Measurements from ENCODE around the gene CDC42BPB. TPM values are rescaled to one million over a fixed set of nuclear protein-coding genes. Genes with fewer than 3 reads are reported as not detected.

The CDC42BPB gene
- total RNA-seq, 4 donors from 2014 or later: 30.0 to 64.3 (median 32.6) TPM

DNA sequence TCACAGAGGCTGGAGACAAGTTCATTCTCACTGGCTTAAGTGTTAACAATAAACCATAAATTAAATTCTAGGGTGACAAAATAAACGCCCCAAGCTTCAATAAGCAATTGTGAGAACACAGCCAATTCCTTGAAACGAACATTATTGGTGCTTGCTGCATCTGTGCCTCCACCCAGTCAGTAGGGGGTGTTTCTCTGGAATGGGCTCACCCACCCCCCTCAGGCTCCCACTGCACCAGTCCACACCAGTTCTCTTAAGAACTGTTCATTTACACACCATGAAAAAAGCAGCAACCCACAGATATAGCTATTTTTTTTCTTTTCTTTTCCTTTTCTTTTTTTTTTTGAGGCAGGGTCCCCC lies 34.7 kb downstream of the CDC42BPB start:
- in situ Hi-C loops (cut with MboI; ENCODE audit: low sequenced_read_pairs in 4 of 4): no loop called here
- intact Hi-C loops (cut with DNase I; ENCODE audit: low total_unique reads): no loop called here
- no peaks in the 10 kb centered on the region for H3K36me3 ChIP-seq
- no peak for ATAC-seq
- peaks cover 34 to 40% of the 10 kb centered on the region in 2 donors for H3K4me1 ChIP-seq
- no peaks in the 10 kb centered on the region for H3K27me3 ChIP-seq
- TF ChIP-seq POLR2A (IDR thresholded peaks at IDR 0.05): no peak
- TF ChIP-seq, protein P1, sequence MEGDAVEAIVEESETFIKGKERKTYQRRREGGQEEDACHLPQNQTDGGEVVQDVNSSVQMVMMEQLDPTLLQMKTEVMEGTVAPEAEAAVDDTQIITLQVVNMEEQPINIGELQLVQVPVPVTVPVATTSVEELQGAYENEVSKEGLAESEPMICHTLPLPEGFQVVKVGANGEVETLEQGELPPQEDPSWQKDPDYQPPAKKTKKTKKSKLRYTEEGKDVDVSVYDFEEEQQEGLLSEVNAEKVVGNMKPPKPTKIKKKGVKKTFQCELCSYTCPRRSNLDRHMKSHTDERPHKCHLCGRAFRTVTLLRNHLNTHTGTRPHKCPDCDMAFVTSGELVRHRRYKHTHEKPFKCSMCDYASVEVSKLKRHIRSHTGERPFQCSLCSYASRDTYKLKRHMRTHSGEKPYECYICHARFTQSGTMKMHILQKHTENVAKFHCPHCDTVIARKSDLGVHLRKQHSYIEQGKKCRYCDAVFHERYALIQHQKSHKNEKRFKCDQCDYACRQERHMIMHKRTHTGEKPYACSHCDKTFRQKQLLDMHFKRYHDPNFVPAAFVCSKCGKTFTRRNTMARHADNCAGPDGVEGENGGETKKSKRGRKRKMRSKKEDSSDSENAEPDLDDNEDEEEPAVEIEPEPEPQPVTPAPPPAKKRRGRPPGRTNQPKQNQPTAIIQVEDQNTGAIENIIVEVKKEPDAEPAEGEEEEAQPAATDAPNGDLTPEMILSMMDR (IDR thresholded peaks at IDR 0.05 in 4 of 5, conservative IDR thresholded peaks at IDR 0.05 in 1 of 5): no peak
- DNase-seq: no peak
- no peak overlapping the region for H3K27ac ChIP-seq
- H3K4me3 ChIP-seq: no peak overlapping the region
- H3K9me3 ChIP-seq: no peaks in the 10 kb centered on the region

DNA sequence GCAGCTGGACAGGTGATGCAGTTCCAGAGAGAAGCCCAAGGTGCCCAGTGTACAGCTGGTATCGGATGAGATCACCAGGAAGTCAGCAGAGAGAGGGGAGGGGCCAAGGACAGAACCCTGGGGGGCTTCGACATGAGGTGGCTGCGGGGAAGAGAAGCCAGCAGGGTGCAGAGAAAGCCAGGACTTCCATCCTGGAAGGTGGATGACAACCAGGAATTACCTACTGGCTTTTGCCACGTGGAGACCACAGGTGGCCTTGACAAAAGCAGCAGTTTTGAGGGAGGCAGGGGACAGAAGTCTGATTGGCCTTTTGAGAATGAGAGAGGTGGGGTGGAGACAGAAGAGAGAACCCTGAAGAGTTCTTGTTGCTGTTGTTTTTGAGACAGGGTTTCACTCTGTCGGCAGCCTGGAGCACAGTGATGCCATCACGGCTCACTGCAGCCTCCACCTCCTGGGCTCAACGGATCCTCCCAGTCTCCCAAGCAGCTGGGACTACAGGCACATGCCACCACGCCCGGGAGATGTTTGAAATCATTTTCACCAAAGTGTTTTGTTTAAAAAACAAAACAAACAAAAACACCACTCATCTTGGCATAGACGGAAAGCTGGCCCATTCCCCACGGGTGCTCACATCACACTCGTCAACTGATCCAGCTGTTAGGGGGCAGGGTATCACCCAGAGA lies 35.2 kb downstream of the CDC42BPB start:
- in situ Hi-C loops (cut with MboI; ENCODE audit: low sequenced_read_pairs in 4 of 4) (no loop called here), intact Hi-C loops (cut with DNase I; ENCODE audit: low total_unique reads) (no loop called here)
- DNase-seq: no peak
- Histone ChIP-seq H3K27me3 (no peaks in the 10 kb centered on the region), H3K9me3 (no peaks in the 10 kb centered on the region), H3K4me3 (no peak overlapping the region), H3K36me3 (no peaks in the 10 kb centered on the region), H3K27ac (no peak overlapping the region), H3K4me1 (peaks cover 34 to 40% of the 10 kb centered on the region in 2 donors)
- no peak for TF ChIP-seq POLR2A (IDR thresholded peaks at IDR 0.05)
- TF ChIP-seq, protein P1 (IDR thresholded peaks at IDR 0.05 in 4 of 5, conservative IDR thresholded peaks at IDR 0.05 in 1 of 5): no peak
- no peak for ATAC-seq

- in situ Hi-C loops (cut with MboI; ENCODE audit: low sequenced_read_pairs in 4 of 4) (no loop called here), intact Hi-C loops (cut with DNase I; ENCODE audit: low total_unique reads) (no loop called here)
- no peaks in the 10 kb centered on the region for H3K36me3 ChIP-seq
- peaks cover 34 to 37% of the 10 kb centered on the region in 2 donors for H3K4me1 ChIP-seq
- no peak overlapping the region for H3K4me3 ChIP-seq
- H3K27me3 ChIP-seq: no peaks in the 10 kb centered on the region
- no peaks in the 10 kb centered on the region for H3K9me3 ChIP-seq
- no peak overlapping the region for H3K27ac ChIP-seq
- DNase-seq (no peak), ATAC-seq (peak in 1 of 2 donors; percentile 28)
- TF ChIP-seq, protein P1 (IDR thresholded peaks at IDR 0.05 in 4 of 5, conservative IDR thresholded peaks at IDR 0.05 in 1 of 5): no peak
- no peak for TF ChIP-seq POLR2A (IDR thresholded peaks at IDR 0.05)
Measured at GRCh38 chr14:103021684-103022001, 35.7 kb downstream of the CDC42BPB start.

DNA sequence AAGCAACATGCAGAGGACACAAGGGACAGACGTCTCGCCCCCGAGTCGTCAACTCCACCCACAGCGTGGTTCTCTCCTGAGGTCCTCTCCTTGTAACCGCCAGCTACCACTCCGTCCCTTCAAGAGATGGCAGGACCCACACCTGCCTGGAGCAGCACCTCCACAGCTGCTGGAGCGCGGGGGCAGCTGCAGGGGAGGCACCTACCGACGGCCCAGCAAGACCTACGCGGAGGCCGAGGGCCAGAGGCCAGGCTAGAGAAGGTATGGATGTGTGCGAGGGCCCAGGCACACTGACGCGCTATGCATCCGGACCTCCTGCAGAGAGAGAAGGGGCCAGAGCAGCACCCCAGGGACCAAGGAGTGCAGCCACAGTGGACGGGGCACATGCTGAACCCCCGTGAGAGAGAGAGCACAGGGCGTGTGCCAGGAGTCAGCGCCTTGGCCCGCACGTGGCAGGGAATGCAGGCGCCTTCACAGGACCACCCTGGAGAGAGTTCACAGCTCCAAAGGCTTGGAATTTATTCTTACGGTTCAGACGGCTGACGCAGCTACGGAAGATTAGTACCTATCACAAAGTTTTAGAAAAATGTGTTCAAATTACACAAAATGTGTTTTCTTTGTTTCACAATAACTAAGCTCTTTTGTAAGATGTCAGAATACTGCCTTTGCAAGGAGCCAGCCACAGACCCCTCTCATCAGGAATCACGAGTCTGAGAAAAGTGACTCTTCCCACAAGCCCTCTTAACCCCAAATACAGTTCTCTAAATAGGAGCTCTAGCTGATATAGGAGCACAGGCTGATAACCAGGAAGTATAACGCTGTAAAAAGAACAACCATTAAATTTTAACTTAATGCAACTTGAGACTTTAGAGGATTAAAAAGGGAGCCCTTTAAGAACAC lies 36.8 kb downstream of the CDC42BPB start:
- intact Hi-C loops (cut with DNase I; ENCODE audit: low total_unique reads) (no loop called here), in situ Hi-C loops (cut with MboI; ENCODE audit: low sequenced_read_pairs in 4 of 4) (no loop called here)
- Histone ChIP-seq H3K4me1 (peaks cover 42% of the 10 kb centered on the region in 2 donors), H3K9me3 (no peaks in the 10 kb centered on the region), H3K27ac (no peak overlapping the region), H3K27me3 (no peaks in the 10 kb centered on the region), H3K4me3 (no peak overlapping the region), H3K36me3 (no peaks in the 10 kb centered on the region)
- no peak for TF ChIP-seq POLR2A (IDR thresholded peaks at IDR 0.05)
- TF ChIP-seq, protein P1 (IDR thresholded peaks at IDR 0.05 in 4 of 5, conservative IDR thresholded peaks at IDR 0.05 in 1 of 5): no peak
- no peak for ATAC-seq
- no peak for DNase-seq

Measured in gastrocnemius medialis (tissue), 4 donors.